ENCODE results near the gene E2F4. TPM values are rescaled to one million over a fixed set of nuclear protein-coding genes. Genes with fewer than 3 reads are reported as not detected.

Gene E2F4
- polyA plus RNA-seq, 2 of the 4 experiments (the other 2 are of a cell fraction) = 65.1 to 66.6 TPM

GRCh38 chr16:67212766-67213165 lies 20.8 kb downstream of the E2F4 start:
- peaks cover 12% of the 10 kb centered on the region for H3K4me1 ChIP-seq
- H3K4me3 ChIP-seq = no peak overlapping the region
- TF ChIP-seq EP300 (IDR thresholded peaks at IDR 0.05) = no peak
- TF ChIP-seq GATA3 (IDR thresholded peaks at IDR 0.05; ENCODE audit: borderline replicate concordance) = no peak
- TF ChIP-seq, protein P1, sequence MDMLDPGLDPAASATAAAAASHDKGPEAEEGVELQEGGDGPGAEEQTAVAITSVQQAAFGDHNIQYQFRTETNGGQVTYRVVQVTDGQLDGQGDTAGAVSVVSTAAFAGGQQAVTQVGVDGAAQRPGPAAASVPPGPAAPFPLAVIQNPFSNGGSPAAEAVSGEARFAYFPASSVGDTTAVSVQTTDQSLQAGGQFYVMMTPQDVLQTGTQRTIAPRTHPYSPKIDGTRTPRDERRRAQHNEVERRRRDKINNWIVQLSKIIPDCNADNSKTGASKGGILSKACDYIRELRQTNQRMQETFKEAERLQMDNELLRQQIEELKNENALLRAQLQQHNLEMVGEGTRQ (IDR thresholded peaks at IDR 0.05) = no peak
- TF ChIP-seq ZSCAN20 (CRISPR knock-in tag; IDR thresholded peaks at IDR 0.05) = no peak
- no peak for TF ChIP-seq HES2 (IDR thresholded peaks at IDR 0.05)
- TF ChIP-seq KDM5A (IDR thresholded peaks at IDR 0.05) = no peak
- no peak for TF ChIP-seq ZC3H11A (IDR thresholded peaks at IDR 0.05)
- TF ChIP-seq MAZ (IDR thresholded peaks at IDR 0.05; ENCODE audit: borderline replicate concordance, low read depth, low read length) = no peak
- TF ChIP-seq CEBPB (IDR thresholded peaks at IDR 0.05) = no peak
- TF ChIP-seq TFCP2L1 (CRISPR knock-in tag; IDR thresholded peaks at IDR 0.05) = no peak
- no peak for TF ChIP-seq CBX2 (IDR thresholded peaks at IDR 0.05; ENCODE audit: borderline replicate concordance, low read depth)
- no peak for TF ChIP-seq RFX5 (IDR thresholded peaks at IDR 0.05)
- no peak for TF ChIP-seq HEYL (CRISPR knock-in tag; IDR thresholded peaks at IDR 0.05)
- no peak for TF ChIP-seq CBX8 (IDR thresholded peaks at IDR 0.05)
- TF ChIP-seq, protein P2, sequence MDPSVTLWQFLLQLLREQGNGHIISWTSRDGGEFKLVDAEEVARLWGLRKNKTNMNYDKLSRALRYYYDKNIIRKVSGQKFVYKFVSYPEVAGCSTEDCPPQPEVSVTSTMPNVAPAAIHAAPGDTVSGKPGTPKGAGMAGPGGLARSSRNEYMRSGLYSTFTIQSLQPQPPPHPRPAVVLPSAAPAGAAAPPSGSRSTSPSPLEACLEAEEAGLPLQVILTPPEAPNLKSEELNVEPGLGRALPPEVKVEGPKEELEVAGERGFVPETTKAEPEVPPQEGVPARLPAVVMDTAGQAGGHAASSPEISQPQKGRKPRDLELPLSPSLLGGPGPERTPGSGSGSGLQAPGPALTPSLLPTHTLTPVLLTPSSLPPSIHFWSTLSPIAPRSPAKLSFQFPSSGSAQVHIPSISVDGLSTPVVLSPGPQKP (IDR thresholded peaks at IDR 0.05; ENCODE audit: low read depth, low read length) = no peak
- no peak for TF ChIP-seq POLR2A (IDR thresholded peaks at IDR 0.05; ENCODE audit: low read length)
- ChIA-PET POLR2A (interaction anchor here (3.7 kb wide), 1 partner anchor 14 kb away, joined by 11 read pairs; the partner anchor contains the start of gene TMEM208), CTCF (interaction anchor here (0.7 to 10.5 kb wide), 3 partner anchors 16 to 72 kb away, joined by 3 to 105 read pairs (median 5); partner anchors contain the start of genes E2F4 and ELMO3)
- H3K4me2 ChIP-seq = no peak overlapping the region
- FAIRE-seq (no peak), ATAC-seq (no peak), DNase-seq (ENCODE audit: low read depth in 1 of 2, low spot score in 1 of 2) (no peak)
- 0 out of 6 replicates have a peak overlapping the region, but pooled peaks of 1 of the 2 experiments have one; percentile 14 for H3K27ac ChIP-seq
- H3K9me3 ChIP-seq = no peaks in the 10 kb centered on the region

DNA sequence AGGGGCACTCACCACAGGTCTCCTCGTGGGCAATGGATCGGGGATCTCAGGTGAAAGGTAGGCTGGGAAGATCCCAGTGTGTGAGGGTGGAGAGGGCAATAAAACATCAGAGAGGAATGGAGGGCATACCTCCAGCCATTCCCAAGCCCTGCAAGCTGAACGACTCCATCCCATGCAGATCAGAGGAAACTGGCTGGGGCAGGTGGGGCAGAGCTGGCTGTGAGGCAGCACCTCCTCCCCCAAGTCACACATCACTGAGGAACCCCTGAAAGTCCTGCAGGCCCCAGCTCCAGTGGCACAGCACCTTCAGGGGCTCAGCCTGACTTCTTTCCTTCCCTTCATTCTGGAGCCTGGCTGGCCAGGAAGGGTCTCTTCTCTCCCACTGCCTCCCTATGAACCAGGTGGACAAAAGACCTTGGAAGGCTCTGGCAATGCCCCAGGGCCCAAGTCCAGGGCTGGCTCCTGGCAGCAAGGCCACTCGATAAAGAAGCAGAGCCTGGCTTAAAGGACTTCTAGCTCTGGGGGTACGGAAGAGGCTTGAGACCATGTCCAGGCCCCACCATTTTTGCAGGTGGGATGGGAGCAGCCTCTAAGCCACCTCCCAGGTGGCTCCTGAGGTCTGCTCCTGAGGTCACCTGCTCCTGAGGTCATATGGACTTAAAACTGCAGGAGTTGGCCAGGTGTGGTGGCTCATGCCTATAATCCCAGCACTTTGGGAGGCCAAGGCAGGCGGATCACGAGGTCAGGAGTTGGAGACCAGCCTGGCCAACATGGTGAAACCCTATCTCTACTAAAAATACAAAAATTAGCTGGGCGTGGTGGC lies 21.5 kb downstream of the E2F4 start:
- WGBS (ENCODE audit: missing lambda C conversion rate) = 85% methylated on average over 7 of the region's 8 CpGs
- TF ChIP-seq, protein P3, sequence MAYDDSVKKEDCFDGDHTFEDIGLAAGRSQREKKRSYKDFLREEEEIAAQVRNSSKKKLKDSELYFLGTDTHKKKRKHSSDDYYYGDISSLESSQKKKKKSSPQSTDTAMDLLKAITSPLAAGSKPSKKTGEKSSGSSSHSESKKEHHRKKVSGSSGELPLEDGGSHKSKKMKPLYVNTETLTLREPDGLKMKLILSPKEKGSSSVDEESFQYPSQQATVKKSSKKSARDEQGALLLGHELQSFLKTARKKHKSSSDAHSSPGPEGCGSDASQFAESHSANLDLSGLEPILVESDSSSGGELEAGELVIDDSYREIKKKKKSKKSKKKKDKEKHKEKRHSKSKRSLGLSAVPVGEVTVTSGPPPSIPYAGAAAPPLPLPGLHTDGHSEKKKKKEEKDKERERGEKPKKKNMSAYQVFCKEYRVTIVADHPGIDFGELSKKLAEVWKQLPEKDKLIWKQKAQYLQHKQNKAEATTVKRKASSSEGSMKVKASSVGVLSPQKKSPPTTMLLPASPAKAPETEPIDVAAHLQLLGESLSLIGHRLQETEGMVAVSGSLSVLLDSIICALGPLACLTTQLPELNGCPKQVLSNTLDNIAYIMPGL (CRISPR knock-in tag; IDR thresholded peaks at IDR 0.05; ENCODE audit: borderline replicate concordance) = no peak
- TF ChIP-seq RARB (CRISPR knock-in tag; IDR thresholded peaks at IDR 0.05) (no peak), TFCP2L1 (CRISPR knock-in tag; IDR thresholded peaks at IDR 0.05) (no peak), CTCF (IDR thresholded peaks at IDR 0.05) (no peak), KDM5A (IDR thresholded peaks at IDR 0.05) (no peak), JUNB (IDR thresholded peaks at IDR 0.05) (no peak), CHD2 (IDR thresholded peaks at IDR 0.05; ENCODE audit: low read length, partially characterized antibody) (no peak), KDM1A (IDR thresholded peaks at IDR 0.05; ENCODE audit: low read depth) (no peak), EP300 (IDR thresholded peaks at IDR 0.05) (no peak), SMC3 (IDR thresholded peaks at IDR 0.05) (no peak), RFX5 (IDR thresholded peaks at IDR 0.05) (no peak), HOXB13 (CRISPR knock-in tag; IDR thresholded peaks at IDR 0.05; ENCODE audit: low read depth) (no peak), RCOR1 (IDR thresholded peaks at IDR 0.05; ENCODE audit: low read depth, low read length) (no peak), PHF8 (IDR thresholded peaks at IDR 0.05; ENCODE audit: borderline replicate concordance, low read depth) (no peak), RNF2 (IDR thresholded peaks at IDR 0.05; ENCODE audit: borderline replicate concordance, low read depth) (no peak)
- Histone ChIP-seq H3K27ac (0 out of 6 replicates have a peak overlapping the region, but pooled peaks of 1 of the 2 experiments have one; percentile 14), H3K4me2 (no peak overlapping the region), H3K9me3 (no peaks in the 10 kb centered on the region), H3K4me1 (peaks cover 6% of the 10 kb centered on the region; the same call in 1 of the 3 replicates), H3K4me3 (no peak overlapping the region)
- CTCF ChIA-PET = interaction anchor here (0.9 to 10.5 kb wide), 4 partner anchors 7 to 186 kb away, joined by 3 to 105 read pairs (median 6); partner anchors contain the start of genes E2F4 and ELMO3
- DNase-seq (ENCODE audit: low read depth in 1 of 2, low spot score in 1 of 2) (no peak), FAIRE-seq (no peak), ATAC-seq (no peak)
- POLR2A ChIA-PET = no interaction called here
